ENCODE measurements around the gene MAPK1IP1L. TPM values are rescaled to one million over a fixed set of nuclear protein-coding genes. Genes with fewer than 3 reads are reported as not detected.

The MAPK1IP1L gene
- total RNA-seq, 1 donor from 2014 or later = 106 TPM

GRCh38 chr14:55097881-55098560, 46.6 kb downstream of the MAPK1IP1L start:
- H3K9me3 Mint-ChIP-seq (ENCODE audit: unreplicated experiment) = no peaks in the 10 kb centered on the region
- no peaks in the 10 kb centered on the region for H3K4me1 Mint-ChIP-seq (ENCODE audit: unreplicated experiment)
- no peaks in the 10 kb centered on the region for H3K36me3 Mint-ChIP-seq (ENCODE audit: low read depth, unreplicated experiment)
- H3K27ac Mint-ChIP-seq (ENCODE audit: unreplicated experiment) = no peak overlapping the region
- TF ChIP-seq CTCF (IDR thresholded peaks at IDR 0.05; ENCODE audit: unreplicated experiment) = no peak
- no peak overlapping the region for H3K4me3 Mint-ChIP-seq (ENCODE audit: unreplicated experiment)
- DNase-seq (ENCODE audit: low spot score) = no peak
- H3K27me3 Mint-ChIP-seq (ENCODE audit: unreplicated experiment) = no peaks in the 10 kb centered on the region

- no peaks in the 10 kb centered on the region for H3K4me1 Mint-ChIP-seq (ENCODE audit: unreplicated experiment)
- H3K27ac Mint-ChIP-seq (ENCODE audit: unreplicated experiment) = no peak overlapping the region
- no peak for TF ChIP-seq CTCF (IDR thresholded peaks at IDR 0.05; ENCODE audit: unreplicated experiment)
- H3K4me3 Mint-ChIP-seq (ENCODE audit: unreplicated experiment) = no peak overlapping the region
- no peaks in the 10 kb centered on the region for H3K27me3 Mint-ChIP-seq (ENCODE audit: unreplicated experiment)
- H3K36me3 Mint-ChIP-seq (ENCODE audit: low read depth, unreplicated experiment) = no peaks in the 10 kb centered on the region
- no peak for DNase-seq (ENCODE audit: low spot score)
- H3K9me3 Mint-ChIP-seq (ENCODE audit: unreplicated experiment) = no peaks in the 10 kb centered on the region
These were observed 47.1 kb downstream of the MAPK1IP1L start for GRCh38 chr14:55098561-55098898.

- H3K27me3 Mint-ChIP-seq (ENCODE audit: unreplicated experiment) = no peaks in the 10 kb centered on the region
- H3K36me3 Mint-ChIP-seq (ENCODE audit: low read depth, unreplicated experiment) = no peaks in the 10 kb centered on the region
- no peaks in the 10 kb centered on the region for H3K4me1 Mint-ChIP-seq (ENCODE audit: unreplicated experiment)
- no peak for TF ChIP-seq CTCF (IDR thresholded peaks at IDR 0.05; ENCODE audit: unreplicated experiment)
- DNase-seq (ENCODE audit: low spot score) = no peak
- no peak overlapping the region for H3K27ac Mint-ChIP-seq (ENCODE audit: unreplicated experiment)
- H3K9me3 Mint-ChIP-seq (ENCODE audit: unreplicated experiment) = no peaks in the 10 kb centered on the region
- no peak overlapping the region for H3K4me3 Mint-ChIP-seq (ENCODE audit: unreplicated experiment)
These were observed 48.3 kb downstream of the MAPK1IP1L start for GRCh38 chr14:55099756-55100155.

DNA sequence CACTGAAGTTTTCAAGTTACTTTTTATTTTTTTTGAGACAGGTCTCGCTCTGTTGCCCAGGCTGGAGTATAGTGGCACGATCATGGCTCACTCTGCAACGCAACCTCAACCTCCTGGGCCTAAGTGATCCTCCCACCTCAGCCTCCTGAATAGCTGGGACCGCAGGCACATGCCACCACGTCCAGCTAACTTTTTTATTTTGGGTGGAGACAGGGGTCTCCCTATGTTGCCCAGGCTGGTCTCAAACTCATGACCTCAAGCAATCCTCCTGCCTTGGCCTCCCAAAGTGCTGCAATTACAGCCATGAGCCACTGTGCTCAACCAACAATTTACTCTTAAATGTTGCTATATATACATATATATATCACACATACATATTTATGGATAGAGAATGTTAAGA, 50.3 kb downstream of the MAPK1IP1L start:
- H3K27ac Mint-ChIP-seq (ENCODE audit: unreplicated experiment) = no peak overlapping the region
- no peaks in the 10 kb centered on the region for H3K9me3 Mint-ChIP-seq (ENCODE audit: unreplicated experiment)
- no peak for TF ChIP-seq CTCF (IDR thresholded peaks at IDR 0.05; ENCODE audit: unreplicated experiment)
- no peaks in the 10 kb centered on the region for H3K36me3 Mint-ChIP-seq (ENCODE audit: low read depth, unreplicated experiment)
- H3K4me1 Mint-ChIP-seq (ENCODE audit: unreplicated experiment) = no peaks in the 10 kb centered on the region
- no peak for DNase-seq (ENCODE audit: low spot score)
- no peaks in the 10 kb centered on the region for H3K27me3 Mint-ChIP-seq (ENCODE audit: unreplicated experiment)
- no peak overlapping the region for H3K4me3 Mint-ChIP-seq (ENCODE audit: unreplicated experiment)

DNA sequence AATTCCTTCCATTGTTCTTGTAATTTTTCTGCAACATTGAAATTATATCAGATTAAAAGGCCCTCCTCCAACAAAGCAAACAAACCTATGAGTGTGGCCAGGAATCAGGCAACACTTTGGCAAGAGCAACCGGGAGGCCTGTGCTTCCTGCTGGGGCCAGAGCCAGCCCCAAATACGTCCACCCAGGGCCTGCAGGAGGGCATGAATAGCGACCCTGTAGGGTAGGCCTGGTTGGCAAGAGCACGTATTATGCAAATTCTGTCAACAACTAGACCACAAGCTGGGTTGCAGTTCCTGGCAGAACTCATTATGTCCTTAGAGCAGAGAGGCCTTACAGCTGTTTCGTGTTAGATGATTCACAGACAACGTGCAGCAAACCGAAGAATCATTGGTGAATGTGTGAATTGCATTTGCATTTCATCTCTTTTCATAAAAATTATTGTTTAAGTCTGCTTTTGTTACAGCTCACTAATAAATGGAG, 50.7 kb downstream of the MAPK1IP1L start:
- H3K27me3 Mint-ChIP-seq (ENCODE audit: unreplicated experiment) = no peaks in the 10 kb centered on the region
- H3K36me3 Mint-ChIP-seq (ENCODE audit: low read depth, unreplicated experiment) = no peaks in the 10 kb centered on the region
- H3K9me3 Mint-ChIP-seq (ENCODE audit: unreplicated experiment) = no peaks in the 10 kb centered on the region
- DNase-seq (ENCODE audit: low spot score) = no peak
- no peak for TF ChIP-seq CTCF (IDR thresholded peaks at IDR 0.05; ENCODE audit: unreplicated experiment)
- H3K27ac Mint-ChIP-seq (ENCODE audit: unreplicated experiment) = no peak overlapping the region
- H3K4me3 Mint-ChIP-seq (ENCODE audit: unreplicated experiment) = no peak overlapping the region
- H3K4me1 Mint-ChIP-seq (ENCODE audit: unreplicated experiment) = no peaks in the 10 kb centered on the region

Measured in endothelial cell (in vitro differentiated cells).